GM12872 (cell line): ENCODE results near the gene PYGB.
A peak's percentile ranks its signal among the peaks of the same experiment; 100 is the strongest.

ENCODE experiments used
- TF ChIP-seq, protein P1 (sequence below): IDR thresholded peaks from 3 replicates; pipeline ENCODE4 v1.5.1; 2011; ENCODE audit warnings: low read depth, mild to moderate bottlenecking, low read length, moderate library complexity; ENCODE audit not compliant: insufficient read depth

The PYGB gene

DNA sequence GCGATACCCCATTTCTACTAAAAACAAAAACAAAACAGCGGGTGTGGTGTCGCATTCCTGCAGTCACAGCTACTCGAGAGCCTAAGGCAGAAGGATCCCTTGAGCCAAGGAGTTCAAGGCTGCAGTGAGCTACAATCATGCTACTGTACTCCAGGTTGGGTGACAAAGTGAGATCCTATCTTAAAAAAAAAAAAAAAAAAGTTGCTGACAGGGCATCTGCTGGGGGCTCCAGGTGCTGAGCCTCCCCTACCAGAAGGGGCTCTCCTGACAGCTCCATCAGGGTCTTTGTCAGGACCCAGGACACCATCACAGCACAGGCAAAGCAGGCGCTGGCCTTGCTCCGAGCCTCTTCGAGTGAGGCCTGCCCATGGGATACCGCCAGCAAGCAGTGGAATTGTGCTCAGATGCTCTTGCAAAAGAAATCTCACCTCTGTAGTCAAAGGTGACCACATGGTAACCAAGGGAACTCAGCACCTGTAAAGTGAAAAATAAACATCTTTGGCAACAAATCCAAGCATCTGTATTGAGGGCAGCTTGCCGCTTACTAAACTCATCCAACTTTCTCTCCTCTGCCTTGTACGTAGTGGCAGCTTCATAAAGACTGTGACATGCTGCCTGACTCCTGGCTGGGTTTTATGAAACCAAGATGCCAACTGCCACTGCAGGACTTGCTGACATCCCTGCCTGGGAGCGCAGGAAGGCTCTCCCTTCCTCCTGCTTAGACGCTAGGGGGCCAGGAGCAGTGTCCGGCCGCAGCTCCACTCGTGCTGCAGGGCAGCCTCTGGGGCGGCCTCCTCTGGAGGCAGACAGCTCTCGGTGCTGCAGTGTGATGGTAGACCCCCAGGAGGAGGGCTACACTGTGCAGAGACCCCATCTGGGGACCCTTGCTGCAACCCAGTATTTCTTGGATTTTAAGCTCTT lies 66.9 kb downstream of the PYGB start:
- TF ChIP-seq, protein P1, sequence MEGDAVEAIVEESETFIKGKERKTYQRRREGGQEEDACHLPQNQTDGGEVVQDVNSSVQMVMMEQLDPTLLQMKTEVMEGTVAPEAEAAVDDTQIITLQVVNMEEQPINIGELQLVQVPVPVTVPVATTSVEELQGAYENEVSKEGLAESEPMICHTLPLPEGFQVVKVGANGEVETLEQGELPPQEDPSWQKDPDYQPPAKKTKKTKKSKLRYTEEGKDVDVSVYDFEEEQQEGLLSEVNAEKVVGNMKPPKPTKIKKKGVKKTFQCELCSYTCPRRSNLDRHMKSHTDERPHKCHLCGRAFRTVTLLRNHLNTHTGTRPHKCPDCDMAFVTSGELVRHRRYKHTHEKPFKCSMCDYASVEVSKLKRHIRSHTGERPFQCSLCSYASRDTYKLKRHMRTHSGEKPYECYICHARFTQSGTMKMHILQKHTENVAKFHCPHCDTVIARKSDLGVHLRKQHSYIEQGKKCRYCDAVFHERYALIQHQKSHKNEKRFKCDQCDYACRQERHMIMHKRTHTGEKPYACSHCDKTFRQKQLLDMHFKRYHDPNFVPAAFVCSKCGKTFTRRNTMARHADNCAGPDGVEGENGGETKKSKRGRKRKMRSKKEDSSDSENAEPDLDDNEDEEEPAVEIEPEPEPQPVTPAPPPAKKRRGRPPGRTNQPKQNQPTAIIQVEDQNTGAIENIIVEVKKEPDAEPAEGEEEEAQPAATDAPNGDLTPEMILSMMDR, result no peak

DNA sequence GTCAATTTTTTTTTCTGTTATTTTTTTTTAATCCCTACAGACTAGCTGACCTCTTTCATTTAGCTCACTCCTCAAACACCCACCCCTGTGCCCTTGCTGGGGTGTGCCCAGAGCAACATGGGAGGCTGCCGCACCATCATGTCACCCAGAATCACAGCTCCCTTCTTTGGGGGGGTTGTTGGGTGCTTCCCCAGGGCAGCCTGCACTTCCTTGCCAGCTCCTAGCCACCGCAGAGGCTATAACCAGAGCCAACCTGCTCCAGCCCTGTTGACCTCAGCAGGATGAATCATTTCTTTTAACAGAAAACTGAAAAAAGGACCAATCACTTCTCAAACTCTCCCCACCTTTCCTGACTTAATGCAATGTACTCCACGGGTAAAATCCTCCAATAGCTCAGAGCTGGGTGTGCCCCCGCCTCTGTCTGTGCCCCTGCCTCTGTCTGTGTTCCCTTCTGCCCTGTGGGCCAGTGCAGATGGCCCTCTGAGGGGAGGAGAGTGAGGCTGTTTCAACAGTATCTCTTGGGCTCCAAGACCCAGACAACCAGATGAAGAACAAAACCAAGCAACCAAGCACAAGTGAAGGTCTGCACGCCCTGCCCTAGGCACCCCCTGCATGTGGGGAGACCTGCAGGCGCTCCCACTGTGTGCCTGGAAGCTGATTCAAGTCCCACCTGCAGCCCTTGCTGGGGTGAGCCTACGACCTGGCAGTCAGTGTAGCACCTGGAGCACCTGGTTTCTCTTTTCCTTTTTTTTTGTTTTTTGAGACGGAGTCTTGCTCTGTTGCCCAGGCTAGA lies 67.7 kb downstream of the PYGB start:
- TF ChIP-seq, protein P1, result no peak

DNA sequence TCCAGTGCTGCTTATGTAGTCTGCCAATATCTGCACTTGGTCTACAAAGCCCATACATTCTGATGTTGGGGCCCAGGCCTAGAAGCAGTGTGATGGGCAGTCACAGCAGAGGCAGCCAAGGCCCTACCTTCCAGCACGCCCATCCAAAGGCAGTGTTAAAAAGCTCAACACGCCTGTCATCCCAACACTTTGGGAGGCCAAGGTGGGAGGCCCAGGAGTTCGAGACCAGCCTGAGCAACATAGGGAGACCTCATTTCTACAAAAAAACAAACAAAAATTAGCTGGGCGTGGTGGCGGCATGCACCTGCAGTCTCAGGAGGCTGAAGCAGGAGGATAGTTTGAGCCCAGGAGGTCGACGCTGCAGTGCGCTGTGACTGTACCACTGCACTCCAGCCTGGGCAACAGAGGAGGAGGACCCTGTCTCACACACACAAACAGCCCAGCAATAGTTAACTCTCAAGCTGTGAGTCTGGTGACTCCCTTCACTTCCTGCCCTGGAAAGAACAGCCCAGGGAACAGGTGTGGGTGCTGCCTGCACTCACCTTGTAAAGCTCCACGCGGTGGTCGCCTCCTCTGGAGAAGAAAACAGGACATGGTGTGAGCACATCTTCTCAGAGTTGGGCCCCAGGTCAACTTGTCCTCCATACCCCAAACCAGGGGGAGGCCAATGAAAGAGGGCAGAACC lies 68.8 kb downstream of the PYGB start:
- TF ChIP-seq, protein P1, result no peak

DNA sequence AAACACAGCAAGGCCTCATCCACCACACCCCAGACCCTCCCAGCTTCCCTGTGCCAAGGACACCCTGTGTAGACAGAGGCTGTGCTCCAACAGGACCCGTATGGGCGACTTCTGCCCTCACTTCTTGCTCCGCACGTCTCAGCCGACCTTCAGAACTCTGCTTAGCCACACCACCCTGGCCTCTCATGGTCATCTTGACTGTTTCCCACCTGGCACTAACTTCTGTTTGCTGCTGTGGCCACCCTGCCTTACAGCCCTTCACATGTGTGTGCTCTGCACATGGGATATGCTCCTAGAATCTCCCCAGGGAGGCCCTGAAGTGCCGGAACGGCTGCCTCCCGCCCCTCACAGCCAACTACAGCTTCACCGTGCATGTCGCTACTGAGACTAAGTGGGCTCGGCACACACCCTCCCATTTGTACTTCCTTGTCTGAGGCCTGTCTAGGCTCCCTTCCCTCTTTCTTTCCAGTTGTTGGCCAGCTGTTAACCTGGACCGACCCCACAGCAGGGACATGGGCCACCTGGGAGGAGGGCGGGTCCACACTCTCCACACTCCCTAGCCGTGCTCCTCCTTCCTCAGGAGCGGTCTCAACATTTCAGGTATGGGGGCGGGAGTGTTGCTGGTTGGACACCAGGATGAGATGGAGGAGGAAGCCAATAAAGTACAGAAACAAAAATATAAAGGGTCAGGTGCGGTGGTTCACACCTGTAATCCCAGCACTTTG lies 69.6 kb downstream of the PYGB start:
- TF ChIP-seq, protein P1, result no peak

DNA sequence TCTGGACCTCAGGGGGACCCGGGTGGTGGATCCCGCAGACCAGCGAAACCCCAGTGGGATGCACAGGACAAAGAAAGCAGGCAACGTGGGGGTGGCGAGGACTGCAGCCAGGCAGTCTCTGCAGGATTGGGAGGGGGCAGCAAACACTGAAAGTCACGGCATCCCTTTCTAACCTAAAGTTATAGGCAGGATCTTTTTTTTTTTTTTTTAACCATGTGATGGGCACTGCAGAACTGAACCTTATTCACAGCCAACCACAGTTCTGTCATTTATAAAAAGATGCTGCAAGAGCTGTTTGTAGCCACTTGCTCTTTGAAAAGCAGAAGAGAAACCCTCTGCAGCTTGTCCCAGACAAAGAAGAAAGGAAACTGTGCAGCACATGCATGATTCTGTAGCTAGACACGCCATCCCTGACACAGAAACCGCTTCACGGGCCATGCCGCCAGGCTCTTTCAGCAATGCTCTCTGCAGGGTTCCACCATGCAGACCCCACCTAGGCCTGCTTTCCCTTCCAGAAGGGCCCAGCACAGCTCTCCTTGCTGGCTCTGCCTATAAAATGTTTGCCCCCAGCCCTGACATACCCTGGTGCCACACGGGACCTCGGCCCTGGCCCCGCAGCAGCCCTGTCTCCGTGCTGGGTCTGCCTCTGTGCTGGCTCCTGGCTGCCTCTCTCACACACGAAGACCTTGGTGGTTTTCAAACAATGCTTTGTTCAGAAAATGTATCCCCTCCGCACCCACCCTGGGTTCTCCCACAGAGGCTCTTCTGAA lies 70.8 kb downstream of the PYGB start:
- TF ChIP-seq, protein P1, result no peak

DNA sequence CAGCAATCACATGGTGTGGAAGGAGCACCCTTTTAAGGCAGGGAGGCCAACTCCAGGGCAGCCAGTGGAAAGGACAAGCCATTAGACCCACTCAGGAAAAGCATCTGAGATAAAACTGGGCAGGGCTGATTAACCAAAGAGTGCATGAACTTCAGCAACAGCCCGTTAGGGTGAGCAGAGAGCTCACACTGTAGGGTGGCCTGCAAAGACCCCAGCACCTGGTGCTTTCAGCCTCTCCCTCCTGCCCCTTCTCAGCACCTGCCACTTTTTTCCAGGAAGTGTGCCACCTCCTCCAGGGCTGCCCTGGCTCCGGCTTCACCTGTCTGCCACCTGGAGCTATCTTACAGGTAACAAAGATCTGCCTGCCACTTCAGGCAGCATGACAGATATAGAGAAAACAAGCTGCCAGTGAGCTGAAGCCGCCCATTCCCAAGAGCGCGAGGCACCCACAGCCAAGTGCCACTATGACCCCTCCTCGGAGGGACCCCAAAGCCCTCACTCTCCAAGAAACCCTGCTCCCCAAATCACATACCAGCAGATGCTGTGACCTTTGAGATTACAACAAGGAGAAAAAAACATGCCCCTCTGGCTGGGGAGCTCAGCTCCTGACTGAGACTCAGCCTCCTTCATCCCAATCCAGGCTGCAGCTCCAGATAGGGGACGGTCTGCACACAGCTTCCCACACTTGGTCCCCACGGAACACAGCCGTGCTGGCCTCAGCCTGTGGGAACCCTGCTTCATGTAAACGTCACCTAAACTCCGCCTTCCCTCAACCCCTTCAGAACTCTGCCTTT lies 71.6 kb downstream of the PYGB start:
- TF ChIP-seq, protein P1, result peak; percentile 25; the same call in 1 of the 3 replicates
